Caco-2 (cell line): ENCODE measurements around the gene ST3GAL5. TPM values are rescaled to one million over a fixed set of nuclear protein-coding genes. Genes with fewer than 3 reads are reported as not detected.

Source experiments
- BruUV-seq: library from RNA; stranded (reverse); fragments of 400-500 nt; replicated peaks from 2 replicates; lab custom pipeline; 2021; lab: Mats Ljungman, UMichigan
- CTCF ChIA-PET: fragments of 300-600 bp; sonication (Branson Sonifier 250); formaldehyde crosslinking; loops from one replicate; lab custom pipeline; 2022; ENCODE audit warnings: antibody characterized with exemption; lab: Charles Lee
- POLR2A ChIA-PET: fragments of 300-600 bp; sonication (Branson Sonifier 250); formaldehyde crosslinking; loops from one replicate; lab custom pipeline; 2022; ENCODE audit warnings: antibody characterized with exemption; lab: Charles Lee
- DNase-seq, 2 experiments: peaks; one replicate each; pipeline versions ENCODE4 v3.0.0 to v3.0.0-alpha.2; 2020 to 2022
- H3K27me3 ChIP-seq: replicated peaks from 2 replicates; pipeline ENCODE4 v1.6.0; 2011; ENCODE audit warnings: low read length; ENCODE audit not compliant: control insufficient read depth, insufficient read depth
- H3K36me3 ChIP-seq: 2 replicates; pipeline ENCODE4 v1.5.1; 2011; ENCODE audit warnings: low read length; ENCODE audit not compliant: control insufficient read depth, insufficient read depth
- H3K4me1 ChIP-seq: fragments of 250-450 bp; sonication (Bioruptor Pico); 2 replicates; pipeline ENCODE4 v1.5.1; 2020; ENCODE audit warnings: mild to moderate bottlenecking
- H3K4me3 ChIP-seq: 2 replicates; pipeline ENCODE4 v1.5.1; 2011; ENCODE audit warnings: low read depth, mild to moderate bottlenecking, control low read depth, low read length
- H3K9me3 ChIP-seq: fragments of 250-450 bp; sonication (Bioruptor Pico); 2 replicates; pipeline ENCODE4 v1.5.1; 2020; ENCODE audit warnings: mild to moderate bottlenecking, moderate library complexity
- H3K27ac Mint-ChIP-seq: one replicate; pipeline ENCODE4 v1.8.0; 2022; ENCODE audit warnings: mixed read lengths; ENCODE audit not compliant: unreplicated experiment
- H3K27me3 Mint-ChIP-seq: one replicate; pipeline ENCODE4 v1.8.0; 2022; ENCODE audit warnings: mixed read lengths; ENCODE audit not compliant: insufficient read depth, unreplicated experiment
- H3K36me3 Mint-ChIP-seq: one replicate; pipeline ENCODE4 v1.8.0; 2022; ENCODE audit warnings: mild to moderate bottlenecking, mixed read lengths; ENCODE audit not compliant: insufficient read depth, unreplicated experiment
- H3K4me1 Mint-ChIP-seq: one replicate; pipeline ENCODE4 v1.8.0; 2022; ENCODE audit warnings: low read depth, mixed read lengths; ENCODE audit not compliant: unreplicated experiment
- H3K4me3 Mint-ChIP-seq: one replicate; pipeline ENCODE4 v1.8.0; 2022; ENCODE audit warnings: mild to moderate bottlenecking, moderate library complexity, mixed read lengths; ENCODE audit not compliant: unreplicated experiment
- H3K9me3 Mint-ChIP-seq: one replicate; pipeline ENCODE4 v1.8.0; 2022; ENCODE audit warnings: mixed read lengths; ENCODE audit not compliant: unreplicated experiment
- intact Hi-C: fragments of 100-400 bp; cut with micrococcal nuclease; formaldehyde crosslinking; loops from one replicate; pipeline ENCODE4 v1.10.0; 2022; ENCODE audit not compliant: unreplicated experiment
- total RNA-seq: library from RNA; stranded (reverse); gene quantifications from 2 replicates; pipeline ENCODE4 v1.2.3, GENCODE V29; 2022
- TF ChIP-seq, protein P1 (sequence below), 2 experiments: fragments of 200-600 bp in 1 of 2; IDR thresholded peaks; 1 replicate in 1 of 2; 2 replicates in 1 of 2; pipeline versions ENCODE4 v1.5.1 to v1.8.0; 2011 to 2022; ENCODE audit warnings: antibody characterized with exemption in 1 of 2, control low read depth in 1 of 2, inconsistent platforms in 1 of 2, low read depth in 1 of 2, low read length in 1 of 2, mild to moderate bottlenecking in 1 of 2, moderate library complexity in 1 of 2; ENCODE audit not compliant: insufficient read depth in 1 of 2, severe bottlenecking in 1 of 2, unreplicated experiment in 1 of 2

Gene ST3GAL5
- total RNA-seq, 1 experiment from 2014 or later, result 3.4 TPM

DNA sequence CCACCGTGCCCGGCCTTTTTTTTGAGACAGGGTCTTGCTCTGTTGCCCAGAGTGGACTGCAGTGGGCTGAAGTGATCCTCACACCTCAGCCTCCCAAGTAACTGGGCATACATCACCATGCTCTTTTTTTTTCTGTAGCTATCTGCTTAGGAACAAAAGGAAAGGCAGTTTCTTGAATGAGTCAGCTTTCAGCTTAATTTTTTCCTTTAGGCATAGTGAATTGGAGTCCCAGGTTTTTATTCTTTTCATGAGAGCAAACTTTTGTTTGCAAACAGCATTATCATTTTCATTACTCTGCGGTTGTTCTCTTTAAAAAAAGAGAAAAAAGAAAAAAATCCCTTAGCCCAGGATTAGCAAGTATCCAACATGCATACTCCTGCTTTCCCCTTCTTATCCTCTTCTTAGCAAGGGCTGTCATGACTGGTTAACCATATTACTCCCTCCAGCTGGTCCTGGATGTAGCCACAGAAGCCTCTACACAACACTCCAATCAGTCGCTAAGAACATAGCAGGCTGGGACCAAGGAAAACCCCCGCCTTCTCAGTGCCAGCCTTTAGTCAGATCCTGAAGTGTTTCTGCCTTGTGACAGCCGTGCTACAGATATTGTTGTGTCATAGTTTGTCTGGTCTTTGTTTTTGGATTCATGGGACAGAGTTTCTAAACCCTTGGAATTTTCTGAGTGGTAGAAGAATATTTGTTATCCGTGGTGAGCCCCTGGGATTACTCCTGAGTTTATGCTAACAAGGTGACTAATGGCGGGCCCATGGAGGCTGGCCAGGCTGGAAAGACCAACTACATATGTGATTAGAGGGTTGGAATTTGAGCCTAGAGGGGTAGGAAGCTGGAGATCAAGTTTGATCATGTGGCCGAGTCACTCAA, 23.3 kb upstream of the ST3GAL5 start:
- ChIA-PET POLR2A (no interaction called here), CTCF (no interaction called here)
- Histone ChIP-seq H3K27me3 (no peaks in the 10 kb centered on the region), H3K4me3 (no peak overlapping the region), H3K4me1 (no peaks in the 10 kb centered on the region), H3K9me3 (no peaks in the 10 kb centered on the region), H3K36me3 (no peaks in the 10 kb centered on the region)
- H3K36me3 Mint-ChIP-seq, result no peaks in the 10 kb centered on the region
- peaks cover 8% of the 10 kb centered on the region for H3K4me1 Mint-ChIP-seq
- TF ChIP-seq, protein P1, sequence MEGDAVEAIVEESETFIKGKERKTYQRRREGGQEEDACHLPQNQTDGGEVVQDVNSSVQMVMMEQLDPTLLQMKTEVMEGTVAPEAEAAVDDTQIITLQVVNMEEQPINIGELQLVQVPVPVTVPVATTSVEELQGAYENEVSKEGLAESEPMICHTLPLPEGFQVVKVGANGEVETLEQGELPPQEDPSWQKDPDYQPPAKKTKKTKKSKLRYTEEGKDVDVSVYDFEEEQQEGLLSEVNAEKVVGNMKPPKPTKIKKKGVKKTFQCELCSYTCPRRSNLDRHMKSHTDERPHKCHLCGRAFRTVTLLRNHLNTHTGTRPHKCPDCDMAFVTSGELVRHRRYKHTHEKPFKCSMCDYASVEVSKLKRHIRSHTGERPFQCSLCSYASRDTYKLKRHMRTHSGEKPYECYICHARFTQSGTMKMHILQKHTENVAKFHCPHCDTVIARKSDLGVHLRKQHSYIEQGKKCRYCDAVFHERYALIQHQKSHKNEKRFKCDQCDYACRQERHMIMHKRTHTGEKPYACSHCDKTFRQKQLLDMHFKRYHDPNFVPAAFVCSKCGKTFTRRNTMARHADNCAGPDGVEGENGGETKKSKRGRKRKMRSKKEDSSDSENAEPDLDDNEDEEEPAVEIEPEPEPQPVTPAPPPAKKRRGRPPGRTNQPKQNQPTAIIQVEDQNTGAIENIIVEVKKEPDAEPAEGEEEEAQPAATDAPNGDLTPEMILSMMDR (IDR thresholded peaks at IDR 0.05; ENCODE audit: insufficient read depth in 1 of 2, low read depth in 1 of 2, low read length in 1 of 2, severe bottlenecking in 1 of 2, unreplicated experiment in 1 of 2), result no peak
- H3K4me3 Mint-ChIP-seq, result no peak overlapping the region
- no peak for DNase-seq
- no peaks in the 10 kb centered on the region for H3K27me3 Mint-ChIP-seq
- intact Hi-C loops, result no loop called here
- no peaks in the 10 kb centered on the region for H3K9me3 Mint-ChIP-seq
- BruUV-seq, result no TSS peak
- H3K27ac Mint-ChIP-seq, result no peak overlapping the region

DNA sequence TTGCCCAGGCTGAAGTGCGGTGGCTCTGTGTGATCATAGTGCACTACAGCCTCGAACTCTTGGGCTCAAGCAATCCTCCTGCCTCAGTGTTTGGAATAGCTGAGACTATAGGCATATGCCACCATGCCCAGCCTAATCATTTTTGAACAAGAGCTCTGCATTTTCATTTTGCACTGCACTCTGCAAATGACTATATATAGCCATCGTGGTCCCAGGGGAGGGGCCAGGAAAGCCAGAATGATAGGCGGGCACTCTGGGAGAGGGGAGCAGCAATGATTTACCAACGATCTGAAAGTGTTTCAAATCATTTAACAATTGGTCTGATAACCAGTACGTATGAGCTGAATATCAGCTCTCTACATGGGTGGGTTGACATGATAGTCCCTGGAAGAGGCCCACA, 22.3 kb upstream of the ST3GAL5 start:
- CTCF ChIA-PET, result interaction anchor here (1.3 kb wide), 1 partner anchor 22 kb away, joined by 3 read pairs; no protein-coding TSS in a partner anchor
- TF ChIP-seq, protein P1 (IDR thresholded peaks at IDR 0.05; ENCODE audit: insufficient read depth in 1 of 2, low read depth in 1 of 2, low read length in 1 of 2, severe bottlenecking in 1 of 2, unreplicated experiment in 1 of 2), result no peak

DNA sequence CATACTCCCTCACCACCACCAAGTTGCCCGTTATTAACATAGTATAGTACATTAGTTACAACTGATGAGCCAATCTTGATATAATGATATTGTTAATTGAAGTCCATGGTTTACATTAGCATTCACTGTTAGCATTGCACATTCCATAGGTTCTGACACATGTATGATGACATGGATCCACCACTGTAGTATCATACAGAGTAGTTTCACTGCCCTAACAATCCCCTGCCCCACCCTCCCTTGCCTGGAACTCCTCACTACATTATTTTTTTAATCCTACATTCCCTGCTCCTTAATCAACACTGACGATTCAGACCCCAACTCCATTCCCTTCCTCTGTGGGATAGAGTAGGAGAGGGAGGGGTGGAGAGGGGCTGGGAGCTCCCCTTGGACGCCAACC, 20.2 kb upstream of the ST3GAL5 start:
- no peaks in the 10 kb centered on the region for H3K27me3 ChIP-seq
- Mint-ChIP-seq H3K4me3 (no peak overlapping the region), H3K36me3 (no peaks in the 10 kb centered on the region), H3K4me1 (peaks cover 8% of the 10 kb centered on the region), H3K27ac (no peak overlapping the region), H3K9me3 (no peaks in the 10 kb centered on the region), H3K27me3 (no peaks in the 10 kb centered on the region)
- no peak for DNase-seq
- TF ChIP-seq, protein P1 (IDR thresholded peaks at IDR 0.05; ENCODE audit: insufficient read depth in 1 of 2, low read depth in 1 of 2, low read length in 1 of 2, severe bottlenecking in 1 of 2, unreplicated experiment in 1 of 2), result no peak
- H3K4me3 ChIP-seq, result no peak overlapping the region
- BruUV-seq, result no TSS peak
- H3K9me3 ChIP-seq, result no peaks in the 10 kb centered on the region
- ChIA-PET POLR2A (interaction anchor here (0.5 kb wide), 1 partner anchor 374 kb away, joined by 3 read pairs; no protein-coding TSS in a partner anchor), CTCF (no interaction called here)
- no peaks in the 10 kb centered on the region for H3K4me1 ChIP-seq
- intact Hi-C loops, result no loop called here
- no peaks in the 10 kb centered on the region for H3K36me3 ChIP-seq

More for the DNA sequence above, 22.3 kb upstream of the ST3GAL5 start:
- POLR2A ChIA-PET, result no interaction called here
- H3K36me3 ChIP-seq, result no peaks in the 10 kb centered on the region
- H3K4me3 ChIP-seq, result no peak overlapping the region
- H3K4me1 Mint-ChIP-seq, result peaks cover 8% of the 10 kb centered on the region
- H3K27ac Mint-ChIP-seq, result no peak overlapping the region
- H3K9me3 Mint-ChIP-seq, result no peaks in the 10 kb centered on the region
- intact Hi-C loops, result no loop called here
- H3K27me3 ChIP-seq, result no peaks in the 10 kb centered on the region
- H3K4me3 Mint-ChIP-seq, result no peak overlapping the region
- no peak for DNase-seq
- no peaks in the 10 kb centered on the region for H3K9me3 ChIP-seq
- H3K36me3 Mint-ChIP-seq, result no peaks in the 10 kb centered on the region
- H3K4me1 ChIP-seq, result no peaks in the 10 kb centered on the region
- H3K27me3 Mint-ChIP-seq, result no peaks in the 10 kb centered on the region
- no TSS peak for BruUV-seq
